Effector CD8-positive, alpha-beta T cell (primary cell): ENCODE measurements around the gene RAB30.
"Not testable (repeated sequence)": the region's sequence is repeated elsewhere in the genome, so short reads cannot be mapped to it uniquely, and the experiment has no call there.

ENCODE experiments used
- DNase-seq: peaks from one replicate; lab custom pipeline; 2025; lab: John Stamatoyannopoulos, UW

The RAB30 gene

DNA sequence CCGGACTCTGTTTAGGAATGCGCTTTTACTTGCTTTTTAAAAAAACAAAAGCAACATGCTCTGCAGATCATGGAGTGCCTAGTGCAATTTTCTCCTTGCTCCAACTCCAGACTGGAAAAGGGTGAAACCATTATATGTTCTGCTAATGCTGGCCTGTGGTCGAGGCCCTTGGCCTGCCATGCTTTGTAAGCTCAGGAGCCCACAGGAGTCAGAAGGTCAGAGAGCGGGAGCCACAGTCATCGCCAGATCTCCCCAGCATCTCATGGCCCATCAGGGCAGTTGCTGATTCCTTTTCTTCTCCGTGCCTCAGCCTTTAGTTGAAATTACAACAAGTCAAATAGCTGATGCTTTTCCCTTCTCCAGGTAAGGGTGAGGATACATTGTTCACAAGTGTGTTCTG, 89.8 kb downstream of the RAB30 start:
- no peak for DNase-seq

DNA sequence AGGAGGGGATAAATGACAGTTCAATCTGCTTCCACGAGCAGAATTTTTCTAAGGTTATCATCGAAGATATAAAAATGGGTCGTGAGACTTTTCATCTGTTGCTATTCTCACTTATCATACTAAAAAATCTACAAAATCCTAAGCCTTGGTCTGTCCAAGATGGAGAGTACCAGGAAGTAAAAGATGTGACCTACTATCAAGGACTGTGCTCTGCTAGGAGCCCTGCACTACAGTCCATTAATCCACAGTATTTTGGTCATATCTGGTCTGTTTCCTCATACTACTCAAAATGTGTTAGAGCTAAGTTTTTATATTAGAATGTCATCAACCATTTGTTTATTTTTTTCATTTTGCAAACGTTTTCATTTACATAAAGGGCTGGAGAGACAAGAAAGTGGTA, 90.8 kb downstream of the RAB30 start:
- no peak for DNase-seq

DNA sequence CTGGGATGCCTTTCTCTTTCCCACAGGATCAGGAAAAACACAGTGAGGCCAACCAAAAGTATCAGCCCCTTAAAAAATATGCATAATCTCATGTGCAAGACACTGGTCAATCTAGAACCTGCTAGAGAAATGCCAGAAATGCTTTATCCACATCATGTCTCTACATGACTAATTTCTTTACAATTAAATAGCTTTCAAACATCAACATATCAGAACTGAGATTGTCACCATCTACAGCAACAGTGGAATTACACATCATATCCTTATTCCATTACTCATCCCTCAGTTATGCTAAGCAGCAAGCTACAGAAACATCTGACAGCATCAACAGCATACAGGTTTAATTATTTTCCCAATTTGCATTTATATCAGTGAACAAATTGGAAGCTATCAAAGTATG, 91.4 kb downstream of the RAB30 start:
- DNase-seq, result no peak

DNA sequence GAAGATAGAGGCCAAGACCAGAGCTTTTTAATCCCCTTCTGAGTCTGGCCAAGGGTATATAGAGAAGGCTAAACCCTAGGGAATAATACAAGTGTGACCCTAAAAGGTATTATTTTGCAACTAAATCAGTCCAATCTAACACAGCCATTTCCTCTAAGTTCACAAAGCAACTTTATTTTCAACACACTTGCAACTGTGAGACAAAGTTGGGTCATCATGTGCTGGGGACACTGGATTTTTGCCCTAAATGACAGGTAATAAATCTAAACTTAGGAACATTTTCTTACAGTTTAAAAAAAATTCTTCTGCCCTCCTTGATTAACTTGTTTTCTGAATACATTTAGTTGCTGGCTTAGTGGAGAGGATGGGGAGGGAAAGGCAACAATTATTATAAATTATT, 91.9 kb downstream of the RAB30 start:
- no peak for DNase-seq

DNA sequence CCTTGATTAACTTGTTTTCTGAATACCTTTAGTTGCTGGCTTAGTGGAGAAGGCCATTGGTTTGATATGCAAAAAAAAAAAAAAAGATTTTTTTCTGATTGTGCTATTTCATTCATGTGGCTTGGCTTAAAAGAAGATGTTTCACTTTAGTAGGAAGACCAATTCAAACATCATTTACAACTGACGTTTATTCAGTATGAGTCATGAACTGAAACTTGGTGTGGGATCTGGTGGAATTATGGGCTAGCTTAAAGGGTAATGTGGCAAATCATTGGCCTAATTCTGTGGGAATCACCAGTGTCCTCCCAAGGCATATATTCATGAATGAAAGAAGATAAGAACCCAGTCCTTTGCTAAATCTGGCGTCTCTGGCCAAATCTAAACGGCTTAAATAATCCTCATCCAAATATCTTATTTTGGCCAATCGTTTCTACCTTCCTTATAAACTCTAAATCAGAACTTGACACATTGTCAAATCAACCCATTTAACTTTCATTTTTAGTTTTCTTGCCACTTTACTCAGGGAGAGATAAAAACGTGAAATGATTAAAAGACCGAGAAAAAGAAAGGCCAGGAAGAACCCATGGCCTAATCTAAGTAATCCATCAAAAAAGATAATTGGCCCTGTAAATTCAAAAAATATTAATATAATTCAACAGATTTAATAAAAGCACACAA, 93.1 kb downstream of the RAB30 start:
- no peak for DNase-seq

DNA sequence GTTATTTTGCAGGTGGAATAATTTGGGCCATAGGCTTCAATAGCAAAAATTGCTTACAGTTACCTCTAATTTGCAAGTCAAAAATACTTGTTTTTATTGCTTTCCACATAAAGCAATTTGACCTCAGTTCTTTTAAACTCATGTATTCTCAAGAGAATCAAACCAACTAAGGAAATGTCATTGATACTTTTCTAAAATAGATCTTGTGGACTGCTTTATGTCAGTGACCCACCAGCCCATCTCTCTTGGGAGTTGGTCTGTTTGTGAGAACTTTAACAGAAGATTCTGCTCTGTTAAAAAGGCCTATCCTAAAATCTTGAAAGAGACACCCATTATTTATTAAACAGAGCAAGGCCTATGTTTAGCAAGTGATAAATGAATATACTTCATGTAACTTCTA, 94.9 kb downstream of the RAB30 start:
- DNase-seq, result no peak

DNA sequence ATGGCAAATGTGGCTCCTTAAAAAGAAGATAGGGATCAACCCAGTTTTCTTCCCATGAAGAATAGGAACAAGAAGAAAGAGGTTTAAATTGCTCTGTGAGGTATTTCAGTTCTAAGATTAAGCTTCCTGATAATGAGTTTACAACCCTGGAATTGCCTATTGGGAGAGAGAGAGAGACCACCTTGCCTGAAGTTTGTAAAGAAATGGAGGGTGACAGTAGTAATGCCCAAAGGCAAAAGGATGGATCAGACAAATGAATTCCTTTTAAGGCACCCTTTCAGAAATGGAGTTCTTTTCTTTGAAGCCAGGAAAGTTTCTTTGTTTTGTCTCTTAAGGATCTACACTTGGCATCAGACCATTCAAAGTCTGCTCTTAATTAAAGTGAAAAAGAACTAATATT, 95.8 kb downstream of the RAB30 start:
- no peak for DNase-seq

DNA sequence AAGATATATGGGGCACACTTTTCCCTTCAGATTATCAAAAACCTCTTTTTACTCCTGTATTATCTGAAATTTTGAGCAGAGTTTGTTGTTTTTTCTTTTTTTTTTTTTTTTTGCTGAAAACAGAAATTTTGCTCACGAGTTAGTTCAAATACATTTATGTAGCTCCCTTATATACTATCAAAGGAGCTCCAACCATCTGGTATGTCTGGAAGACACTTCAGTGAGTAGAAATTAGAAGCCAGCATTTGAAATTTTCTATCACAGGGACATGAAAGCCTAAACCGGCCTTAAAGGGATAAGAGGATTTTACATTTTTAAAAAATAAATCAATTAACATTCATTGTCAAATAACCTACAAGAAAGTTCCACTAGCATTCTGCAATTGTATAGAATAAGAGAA, 96.8 kb downstream of the RAB30 start:
- no peak for DNase-seq

DNA sequence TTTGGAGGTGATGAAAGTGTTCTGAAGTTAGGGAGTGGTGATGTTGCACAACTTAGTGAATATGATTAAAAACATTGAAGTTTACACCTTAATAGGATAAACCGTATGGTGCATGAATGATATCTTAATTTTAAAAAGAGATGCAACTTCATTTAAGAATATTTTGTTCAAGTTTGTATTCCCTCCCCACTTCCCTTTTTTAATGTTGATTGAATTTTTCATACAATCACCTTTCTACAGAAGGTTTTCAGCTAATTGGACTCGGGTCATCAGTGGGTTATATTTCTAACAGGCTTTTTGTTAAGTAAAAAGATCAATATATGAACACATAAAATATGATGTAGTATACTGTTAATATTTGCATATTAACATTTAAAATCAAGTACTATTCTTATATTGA, 97.6 kb downstream of the RAB30 start:
- no peak for DNase-seq

DNA sequence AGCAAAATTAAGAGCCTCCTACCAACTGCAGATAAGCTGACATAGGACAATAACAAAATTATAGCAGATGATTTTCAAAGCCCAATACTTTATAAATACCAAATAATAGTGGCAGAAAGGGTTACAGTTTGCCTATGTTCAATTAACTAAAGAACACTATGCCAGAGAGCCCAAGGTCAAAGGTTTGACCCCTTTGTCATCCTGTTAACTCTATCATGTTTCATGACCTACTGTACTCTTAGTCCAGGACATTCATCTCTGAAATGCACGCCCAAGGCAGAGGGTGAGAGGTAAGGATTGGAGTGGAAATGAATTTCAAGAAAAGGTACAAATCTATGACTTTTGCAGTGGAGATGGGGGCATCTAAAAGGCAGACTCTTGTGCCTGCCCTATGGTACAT, 99.6 kb downstream of the RAB30 start:
- DNase-seq, result no peak

DNA sequence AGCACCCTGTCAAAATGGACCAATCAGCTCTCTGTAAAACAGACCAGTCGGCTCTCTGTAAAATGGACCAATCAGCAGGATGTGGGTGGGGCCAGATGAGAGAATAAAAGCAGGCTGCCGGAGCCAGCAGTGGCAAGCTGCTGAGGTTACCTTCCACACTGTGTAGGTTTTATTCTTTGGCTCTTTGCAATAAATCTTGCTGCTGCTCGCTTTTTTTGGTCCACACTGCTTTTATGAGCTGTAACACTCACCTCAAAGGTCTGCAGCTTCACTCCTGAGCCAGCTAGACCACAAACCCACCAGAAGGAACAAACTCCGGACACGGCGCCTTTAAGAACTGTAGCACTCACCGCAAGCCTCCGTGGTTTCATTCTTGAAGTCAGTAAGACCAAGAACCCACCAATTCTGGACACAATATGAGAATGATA, 100.2 kb downstream of the RAB30 start:
- DNase-seq, result not testable (repeated sequence)

DNA sequence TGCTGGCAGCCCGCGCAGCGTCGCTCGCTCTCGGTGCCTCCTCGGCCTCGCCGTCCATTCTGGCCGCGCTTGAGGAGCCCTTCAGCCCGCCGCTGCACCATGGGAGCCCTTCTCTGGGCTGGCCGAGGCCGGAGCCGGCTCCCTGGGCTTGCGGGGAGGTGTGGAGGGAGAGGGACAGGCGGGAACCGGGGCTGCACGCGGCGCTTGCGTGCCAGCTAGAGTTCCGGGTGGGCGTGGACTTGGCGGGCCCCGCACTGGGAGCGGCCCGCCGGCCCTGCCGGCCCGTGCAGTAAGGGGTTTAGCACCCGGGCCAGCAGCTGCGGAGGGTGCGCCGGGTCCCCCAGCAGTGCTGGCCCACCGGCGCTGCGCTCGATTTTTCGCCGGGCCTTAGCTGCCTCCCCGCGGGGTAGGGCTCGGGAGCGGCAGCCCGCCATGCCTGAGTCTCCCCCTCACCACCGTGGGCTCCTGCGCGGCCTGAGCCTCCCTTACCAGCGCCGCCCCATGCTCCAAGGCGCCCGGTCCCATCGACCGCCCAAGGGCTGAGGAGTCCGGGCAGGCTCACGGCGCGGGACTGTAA, 101.1 kb downstream of the RAB30 start:
- DNase-seq, result not testable (repeated sequence)

DNA sequence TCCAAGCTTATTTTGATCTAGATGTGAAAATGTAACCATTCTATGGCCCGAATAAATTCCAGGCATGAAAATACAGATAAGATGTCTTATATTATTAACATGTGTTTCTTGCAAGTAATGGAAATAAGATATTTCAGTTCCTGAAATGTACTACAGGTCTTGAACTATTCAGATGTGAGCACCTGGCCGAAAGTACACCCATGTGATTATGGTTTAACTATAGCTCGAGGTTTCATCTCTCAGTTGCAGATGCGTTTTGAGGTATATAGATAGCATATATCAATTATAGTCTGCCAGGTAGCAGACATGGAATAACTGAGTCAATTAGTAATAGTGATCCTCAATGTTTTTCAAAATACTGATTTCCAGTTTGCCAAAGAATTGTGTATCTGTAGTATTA, 101.9 kb downstream of the RAB30 start:
- DNase-seq, result no peak

DNA sequence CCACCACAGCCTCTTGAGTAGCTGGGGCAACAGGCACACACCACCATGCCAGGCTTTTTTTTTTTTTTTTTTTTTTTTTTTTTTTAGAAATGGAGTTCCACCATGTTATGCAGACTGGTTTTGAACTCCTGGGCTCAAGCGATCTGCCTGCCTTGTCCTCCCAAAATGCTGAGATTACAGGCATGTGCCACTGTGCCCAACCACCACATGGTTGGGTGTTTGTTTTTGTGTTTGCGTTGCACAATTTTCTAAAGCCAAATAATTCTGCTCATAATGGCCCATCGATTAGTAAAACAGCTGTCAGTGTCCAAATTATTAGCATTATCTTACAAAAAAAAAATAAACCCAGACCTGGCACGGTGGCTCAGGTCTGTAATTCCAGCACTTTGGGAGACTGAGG, 104.3 kb downstream of the RAB30 start:
- DNase-seq, result no peak

DNA sequence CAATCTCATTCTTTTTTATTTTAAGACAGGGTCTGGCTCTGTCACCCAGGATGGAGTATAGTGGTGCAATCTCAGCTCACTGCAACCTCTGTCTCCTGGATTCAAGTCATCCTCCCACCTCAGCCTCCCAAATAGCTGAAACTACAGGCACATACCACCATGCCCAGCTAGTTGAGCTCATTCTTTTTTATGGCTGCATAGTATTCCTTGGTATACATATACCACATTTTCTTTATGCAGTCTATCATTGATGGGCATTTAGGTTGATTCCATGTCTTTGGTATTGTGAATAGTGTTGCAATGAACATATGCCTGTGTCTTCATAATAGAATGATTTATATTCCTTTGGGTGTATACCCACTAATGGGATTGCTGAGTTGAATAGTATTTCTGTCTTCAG, 109.7 kb downstream of the RAB30 start:
- DNase-seq, result not testable (repeated sequence)

DNA sequence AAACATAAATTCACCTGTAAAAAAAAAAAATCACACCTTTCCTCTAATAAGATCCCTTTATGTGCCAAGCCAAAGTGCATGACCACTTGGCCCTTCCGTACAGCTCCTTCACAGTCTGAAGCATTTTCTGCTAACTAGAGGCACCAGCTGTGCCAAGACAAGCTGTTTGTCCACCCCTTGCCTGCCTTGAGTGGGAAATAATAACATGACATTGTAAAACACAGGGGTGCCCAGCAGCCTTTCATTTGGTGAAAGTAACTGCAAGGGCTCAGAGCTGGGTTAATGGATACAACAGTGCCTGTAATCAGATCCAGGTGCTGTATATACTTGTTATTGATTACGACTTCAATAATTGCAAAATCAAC, 110.9 kb downstream of the RAB30 start:
- no peak for DNase-seq

DNA sequence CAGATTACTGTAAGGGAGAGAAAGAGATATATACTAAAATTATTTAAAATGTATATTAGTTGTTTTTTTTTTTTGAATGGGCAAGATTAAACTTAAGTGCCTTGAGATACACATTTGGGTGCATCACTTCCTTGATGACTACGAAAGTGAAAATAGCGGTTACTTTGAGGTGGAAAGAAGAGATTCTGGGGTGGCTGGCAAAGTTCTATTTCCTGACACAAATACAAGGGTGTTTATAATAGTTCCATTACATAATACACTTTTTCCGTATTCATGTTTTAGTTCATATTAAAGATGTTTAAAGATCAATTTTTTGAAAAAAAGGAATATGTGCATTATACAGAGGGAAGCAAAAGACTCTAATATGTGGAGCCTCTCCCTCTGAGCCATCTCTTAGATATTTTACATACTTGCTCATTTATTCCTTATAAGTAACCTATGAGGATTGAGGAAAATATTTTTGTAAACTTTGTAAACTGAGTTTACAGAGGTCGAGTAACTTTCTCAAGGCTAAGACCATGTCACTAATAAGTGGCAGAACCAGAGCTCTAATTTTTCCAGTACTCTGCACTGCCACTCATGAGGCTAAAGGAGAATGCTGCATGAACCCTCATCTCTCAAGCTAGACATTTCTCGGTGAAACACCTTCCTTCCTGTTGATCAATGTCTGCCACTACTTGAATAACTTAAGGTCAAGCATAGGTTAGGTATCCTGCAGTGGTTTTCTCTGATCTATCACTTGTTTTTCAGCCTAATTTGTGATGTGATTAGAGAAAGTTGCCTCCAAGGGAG, 111.5 kb downstream of the RAB30 start:
- DNase-seq, result no peak

DNA sequence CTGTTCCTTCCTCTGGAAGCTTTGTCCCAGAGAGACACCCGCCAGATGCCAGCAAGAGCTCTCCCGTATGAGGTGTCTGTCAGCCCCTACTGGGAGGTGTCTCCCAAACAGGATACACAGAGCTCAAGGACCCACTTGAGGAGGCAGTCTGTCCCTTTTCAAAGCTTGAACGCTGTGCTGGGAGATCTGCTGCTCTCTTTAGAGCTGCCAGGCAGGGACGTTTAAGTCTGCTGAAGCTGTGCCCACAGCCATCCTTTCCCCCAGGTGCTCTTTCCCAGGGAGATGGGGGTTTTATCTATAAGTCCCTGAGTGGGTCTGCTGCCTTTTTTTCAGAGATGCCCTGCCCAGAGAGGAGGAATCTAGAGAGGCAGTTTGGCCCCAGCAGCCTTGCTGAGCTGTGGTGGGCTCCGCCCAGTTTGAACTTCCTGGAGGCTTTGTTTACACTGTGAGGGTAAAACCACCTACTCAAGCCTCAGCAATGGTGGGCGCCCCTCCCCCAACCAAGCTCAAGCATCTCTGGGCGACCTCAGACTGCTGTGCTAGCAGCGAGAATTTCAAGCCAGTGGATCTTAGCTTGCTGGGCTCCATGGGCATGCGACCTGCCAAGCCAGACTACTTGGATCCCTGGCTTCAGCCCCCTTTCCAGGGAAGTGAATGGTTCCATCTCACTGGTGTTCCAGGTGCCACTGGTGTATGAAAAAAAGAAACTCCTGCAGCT, 115.8 kb downstream of the RAB30 start:
- peak; percentile 20 for DNase-seq

DNA sequence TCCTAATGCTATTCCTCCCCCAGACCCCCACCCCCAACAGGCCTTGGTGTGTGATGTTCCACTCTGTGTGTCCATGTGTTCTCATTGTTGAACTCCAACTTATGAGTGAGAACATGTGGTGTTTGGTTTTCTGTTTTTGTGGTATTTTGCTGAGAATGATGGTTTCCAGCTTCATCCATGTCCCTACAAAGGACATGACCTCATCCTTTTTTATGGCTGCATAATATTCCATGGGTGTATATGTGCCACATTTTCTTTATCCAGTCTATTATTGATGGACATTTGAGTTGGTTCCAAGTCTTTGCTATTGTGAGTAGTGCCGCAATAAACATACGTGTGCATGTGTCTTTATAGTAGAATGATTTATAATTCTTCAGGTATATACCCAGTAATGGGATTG, 121.2 kb downstream of the RAB30 start:
- not testable (repeated sequence) for DNase-seq

DNA sequence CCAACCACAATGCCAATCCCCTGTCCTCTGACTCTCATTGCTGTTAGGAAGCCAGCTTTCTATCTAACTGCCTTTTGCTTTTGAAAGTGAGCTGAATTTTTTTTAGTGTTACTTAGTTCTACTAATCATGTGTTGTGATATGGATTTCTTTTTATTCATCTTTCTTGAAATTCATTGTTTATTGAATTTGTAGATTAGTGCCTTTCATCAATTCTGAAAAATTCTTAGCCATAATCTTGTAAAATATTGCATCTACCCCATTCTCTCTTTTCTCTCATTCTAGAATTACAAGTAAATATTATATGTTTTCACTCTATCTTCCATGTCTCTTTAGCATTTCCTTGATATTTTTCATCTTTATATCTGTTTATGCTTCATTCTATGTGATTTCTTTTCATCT, 122.3 kb downstream of the RAB30 start:
- DNase-seq, result no peak

DNA sequence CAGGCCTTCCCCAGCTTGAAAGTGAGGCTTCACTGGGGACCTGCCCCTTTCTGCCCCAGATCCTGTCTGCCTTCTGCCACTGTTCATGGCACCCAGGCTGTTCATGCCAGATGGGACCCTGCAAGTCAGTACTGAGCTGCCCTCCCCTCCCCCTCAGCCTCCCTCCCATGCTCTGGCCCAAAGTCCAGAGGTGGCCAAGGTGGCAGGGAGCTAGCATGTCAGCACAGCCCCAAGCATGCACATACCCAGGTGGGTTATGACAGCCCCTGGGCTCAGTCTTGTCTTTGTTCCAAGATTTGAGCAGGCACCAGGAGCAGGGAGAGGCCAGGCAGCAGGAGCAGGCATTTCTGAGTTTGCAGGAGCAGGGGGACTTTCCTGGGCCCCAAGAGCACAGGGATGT, 126.0 kb downstream of the RAB30 start:
- DNase-seq, result no peak

DNA sequence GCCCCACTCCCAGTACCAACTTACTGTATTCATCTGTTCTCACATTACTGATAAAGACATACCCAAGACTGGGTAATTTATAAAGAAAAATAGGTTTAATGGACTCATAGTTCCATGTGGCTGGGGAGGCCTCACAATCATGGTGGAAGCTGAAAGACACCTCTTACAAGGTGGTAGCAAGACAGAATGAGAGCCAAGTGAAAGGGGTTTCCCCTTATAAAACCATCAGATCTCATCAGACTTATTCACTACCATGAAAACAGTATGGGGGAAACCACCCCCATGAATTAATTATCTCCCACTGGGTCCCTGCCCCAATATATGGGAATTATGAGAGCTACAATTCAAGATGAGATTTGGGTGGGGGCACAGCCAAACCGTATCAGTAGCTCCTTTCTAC, 126.7 kb downstream of the RAB30 start:
- DNase-seq, result not testable (repeated sequence)

DNA sequence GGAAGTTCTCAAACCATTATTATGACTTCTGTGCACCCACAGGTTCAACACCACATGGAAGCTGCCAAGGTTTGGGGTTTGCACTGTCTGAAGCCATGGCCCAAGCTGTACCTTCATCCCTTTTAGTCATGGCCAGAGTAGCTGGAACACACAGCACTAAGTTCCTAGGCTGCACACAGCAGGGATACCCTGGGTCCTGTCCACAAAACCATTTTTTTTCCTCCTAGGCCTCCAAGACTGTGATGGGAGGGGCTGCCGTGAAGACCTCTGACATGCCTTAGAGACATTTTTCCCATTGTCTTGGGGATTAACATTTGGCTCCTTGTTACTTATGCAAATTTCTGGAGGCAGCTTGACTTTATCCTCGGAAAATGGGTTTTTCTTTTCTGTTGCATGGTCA, 127.5 kb downstream of the RAB30 start:
- DNase-seq, result no peak
